ENCODE results near the gene MEIS2. TPM values are rescaled to one million over a fixed set of nuclear protein-coding genes. Genes with fewer than 3 reads are reported as not detected.

Gene MEIS2
- total RNA-seq, 2 experiments from 2014 or later: not detected

- ATAC-seq (no peak), DNase-seq (no peak)
- ChIA-PET CTCF (no interaction called here), POLR2A (no interaction called here)
- H3K36me3 Mint-ChIP-seq (ENCODE audit: low read depth): no peaks in the 10 kb centered on the region
- H3K4me1 Mint-ChIP-seq: no peaks in the 10 kb centered on the region
- H3K9me3 Mint-ChIP-seq (ENCODE audit: low read depth): no peaks in the 10 kb centered on the region
- no peak overlapping the region for H3K4me3 Mint-ChIP-seq
- H3K27ac Mint-ChIP-seq: no peak overlapping the region
- peaks cover 6% of the 10 kb centered on the region for H3K27me3 Mint-ChIP-seq
- intact Hi-C loops (cut with DNase I, micrococcal nuclease): no loop called here
Observed at GRCh38 chr15:37061996-37062395, 38.4 kb downstream of the MEIS2 start.

- no peak for DNase-seq
- intact Hi-C loops (cut with DNase I, micrococcal nuclease): no loop called here
- POLR2A ChIA-PET: no interaction called here
- Mint-ChIP-seq H3K4me1 (no peaks in the 10 kb centered on the region), H3K4me3 (no peak overlapping the region), H3K9me3 (ENCODE audit: low read depth) (no peaks in the 10 kb centered on the region), H3K27ac (no peak overlapping the region), H3K27me3 (peaks cover 6% of the 10 kb centered on the region), H3K36me3 (ENCODE audit: low read depth) (no peaks in the 10 kb centered on the region)
- CTCF ChIA-PET: no interaction called here
- ATAC-seq: no peak
Observed at GRCh38 chr15:37059086-37059485, 41.3 kb downstream of the MEIS2 start.

GRCh38 chr15:37058316-37058985 is 41.9 kb downstream of the MEIS2 start:
- Mint-ChIP-seq H3K4me1 (no peaks in the 10 kb centered on the region), H3K36me3 (ENCODE audit: low read depth) (no peaks in the 10 kb centered on the region)

GRCh38 chr15:37057831-37058230 is 42.5 kb downstream of the MEIS2 start:
- intact Hi-C loops (cut with DNase I, micrococcal nuclease): no loop called here
- DNase-seq (no peak), ATAC-seq (no peak)
- Mint-ChIP-seq H3K27me3 (peaks cover 6% of the 10 kb centered on the region), H3K4me3 (no peak overlapping the region), H3K4me1 (no peaks in the 10 kb centered on the region), H3K27ac (no peak overlapping the region), H3K9me3 (ENCODE audit: low read depth) (no peaks in the 10 kb centered on the region), H3K36me3 (ENCODE audit: low read depth) (no peaks in the 10 kb centered on the region)
- CTCF ChIA-PET: no interaction called here
- POLR2A ChIA-PET: no interaction called here

More at GRCh38 chr15:37058316-37058985, 41.9 kb downstream of the MEIS2 start:
- CTCF ChIA-PET: no interaction called here
- peaks cover 6% of the 10 kb centered on the region for H3K27me3 Mint-ChIP-seq
- H3K27ac Mint-ChIP-seq: no peak overlapping the region
- no peak overlapping the region for H3K4me3 Mint-ChIP-seq
- no peaks in the 10 kb centered on the region for H3K9me3 Mint-ChIP-seq (ENCODE audit: low read depth)
- no peak for DNase-seq
- POLR2A ChIA-PET: no interaction called here
- intact Hi-C loops (cut with DNase I, micrococcal nuclease): no loop called here
- no peak for ATAC-seq

- peaks cover 4% of the 10 kb centered on the region for H3K27me3 Mint-ChIP-seq
- H3K4me3 Mint-ChIP-seq: no peak overlapping the region
- no peak for DNase-seq
- ATAC-seq: no peak
- H3K4me1 Mint-ChIP-seq: no peaks in the 10 kb centered on the region
- H3K36me3 Mint-ChIP-seq (ENCODE audit: low read depth): no peaks in the 10 kb centered on the region
- H3K27ac Mint-ChIP-seq: no peak overlapping the region
- ChIA-PET POLR2A (no interaction called here), CTCF (no interaction called here)
- intact Hi-C loops (cut with DNase I, micrococcal nuclease): no loop called here
- H3K9me3 Mint-ChIP-seq (ENCODE audit: low read depth): no peaks in the 10 kb centered on the region
Observed at GRCh38 chr15:37057256-37057655, 43.1 kb downstream of the MEIS2 start.

- H3K27me3 Mint-ChIP-seq: peaks cover 3% of the 10 kb centered on the region
- DNase-seq: no peak
- no peaks in the 10 kb centered on the region for H3K36me3 Mint-ChIP-seq (ENCODE audit: low read depth)
- intact Hi-C loops (cut with DNase I, micrococcal nuclease): no loop called here
- no peak for ATAC-seq
- POLR2A ChIA-PET: no interaction called here
- H3K27ac Mint-ChIP-seq: no peak overlapping the region
- H3K4me3 Mint-ChIP-seq: no peak overlapping the region
- H3K4me1 Mint-ChIP-seq: no peaks in the 10 kb centered on the region
- CTCF ChIA-PET: no interaction called here
- no peaks in the 10 kb centered on the region for H3K9me3 Mint-ChIP-seq (ENCODE audit: low read depth)
Observed at GRCh38 chr15:37056177-37057121, 43.9 kb downstream of the MEIS2 start.

GRCh38 chr15:37055481-37055880 is 44.9 kb downstream of the MEIS2 start:
- ChIA-PET CTCF (no interaction called here), POLR2A (no interaction called here)
- Mint-ChIP-seq H3K4me3 (no peak overlapping the region), H3K4me1 (no peaks in the 10 kb centered on the region), H3K27ac (no peak overlapping the region), H3K36me3 (ENCODE audit: low read depth) (no peaks in the 10 kb centered on the region), H3K9me3 (ENCODE audit: low read depth) (no peaks in the 10 kb centered on the region), H3K27me3 (peaks cover 3% of the 10 kb centered on the region)
- ATAC-seq (no peak), DNase-seq (no peak)
- intact Hi-C loops (cut with DNase I, micrococcal nuclease): no loop called here

- no peaks in the 10 kb centered on the region for H3K9me3 Mint-ChIP-seq (ENCODE audit: low read depth)
- ChIA-PET POLR2A (no interaction called here), CTCF (no interaction called here)
- no peaks in the 10 kb centered on the region for H3K36me3 Mint-ChIP-seq (ENCODE audit: low read depth)
- no peak for DNase-seq
- intact Hi-C loops (cut with DNase I, micrococcal nuclease): no loop called here
- no peak overlapping the region for H3K4me3 Mint-ChIP-seq
- H3K27ac Mint-ChIP-seq: no peak overlapping the region
- no peaks in the 10 kb centered on the region for H3K4me1 Mint-ChIP-seq
- peaks cover 5% of the 10 kb centered on the region for H3K27me3 Mint-ChIP-seq
- no peak for ATAC-seq
Observed at GRCh38 chr15:37054336-37054735, 46.0 kb downstream of the MEIS2 start.

- DNase-seq (no peak), ATAC-seq (no peak)
- no peaks in the 10 kb centered on the region for H3K9me3 Mint-ChIP-seq (ENCODE audit: low read depth)
- ChIA-PET CTCF (no interaction called here), POLR2A (no interaction called here)
- H3K4me1 Mint-ChIP-seq: no peaks in the 10 kb centered on the region
- H3K27me3 Mint-ChIP-seq: peaks cover 2% of the 10 kb centered on the region
- H3K4me3 Mint-ChIP-seq: no peak overlapping the region
- intact Hi-C loops (cut with DNase I, micrococcal nuclease): no loop called here
- no peaks in the 10 kb centered on the region for H3K36me3 Mint-ChIP-seq (ENCODE audit: low read depth)
- no peak overlapping the region for H3K27ac Mint-ChIP-seq
Observed at GRCh38 chr15:37053166-37053565, 47.2 kb downstream of the MEIS2 start.

GRCh38 chr15:37050345-37050744 is 50.0 kb downstream of the MEIS2 start:
- DNase-seq (no peak), ATAC-seq (no peak)
- H3K9me3 Mint-ChIP-seq (ENCODE audit: low read depth): no peaks in the 10 kb centered on the region
- intact Hi-C loops (cut with DNase I, micrococcal nuclease): no loop called here
- no peaks in the 10 kb centered on the region for H3K36me3 Mint-ChIP-seq (ENCODE audit: low read depth)
- no peak overlapping the region for H3K27ac Mint-ChIP-seq
- ChIA-PET CTCF (no interaction called here), POLR2A (no interaction called here)
- peaks cover 5% of the 10 kb centered on the region for H3K27me3 Mint-ChIP-seq
- H3K4me1 Mint-ChIP-seq: no peaks in the 10 kb centered on the region
- no peak overlapping the region for H3K4me3 Mint-ChIP-seq

- H3K9me3 Mint-ChIP-seq (ENCODE audit: low read depth): no peaks in the 10 kb centered on the region
- no peak for DNase-seq
- POLR2A ChIA-PET: no interaction called here
- CTCF ChIA-PET: interaction anchor here (0.6 kb wide), 1 partner anchor 1601 kb away, joined by 4 read pairs; no protein-coding TSS in a partner anchor
- H3K27me3 Mint-ChIP-seq: peaks cover 5% of the 10 kb centered on the region
- H3K27ac Mint-ChIP-seq: no peak overlapping the region
- intact Hi-C loops (cut with DNase I, micrococcal nuclease): no loop called here
- H3K4me1 Mint-ChIP-seq: no peaks in the 10 kb centered on the region
- H3K36me3 Mint-ChIP-seq (ENCODE audit: low read depth): no peaks in the 10 kb centered on the region
- no peak overlapping the region for H3K4me3 Mint-ChIP-seq
- no peak for ATAC-seq
Observed at GRCh38 chr15:37046876-37047614, 53.3 kb downstream of the MEIS2 start.
